Karpas-422 (cell line): Measurements from ENCODE around the gene ECPAS. TPM values are rescaled to one million over a fixed set of nuclear protein-coding genes. Genes with fewer than 3 reads are reported as not detected.

Experiments
- DNase-seq: peaks from one replicate; pipeline ENCODE4 v3.0.0-alpha.2; 2015
- H2AFZ ChIP-seq: fragments of 200-600 bp; sonication (generic); 2 replicates; pipeline ENCODE4 v1.6.1; 2014; ENCODE audit warnings: antibody characterized with exemption, low read length, mixed read lengths
- H3K27ac ChIP-seq: fragments of 200-600 bp; sonication (generic); 2 replicates; pipeline ENCODE4 v1.5.1; 2014; ENCODE audit warnings: mild to moderate bottlenecking, low read length, moderate library complexity
- H3K27me3 ChIP-seq: fragments of 200-600 bp; sonication (generic); 2 replicates; pipeline ENCODE4 v1.6.1; 2014; ENCODE audit warnings: low read length, mixed read lengths
- H3K36me3 ChIP-seq: fragments of 200-600 bp; sonication (generic); 2 replicates; pipeline ENCODE4 v1.6.1; 2014; ENCODE audit warnings: low read length, mixed read lengths; ENCODE audit not compliant: insufficient read depth
- H3K4me1 ChIP-seq: fragments of 200-600 bp; sonication (generic); 2 replicates; pipeline ENCODE4 v1.6.1; 2014; ENCODE audit warnings: mild to moderate bottlenecking, low read length, mixed read lengths
- H3K4me2 ChIP-seq: fragments of 200-600 bp; sonication (generic); 2 replicates; pipeline ENCODE4 v1.6.1; 2014; ENCODE audit warnings: low read length, low read depth, mild to moderate bottlenecking; ENCODE audit not compliant: poor library complexity, severe bottlenecking
- H3K4me3 ChIP-seq: fragments of 200-600 bp; sonication (generic); 2 replicates; pipeline ENCODE4 v1.5.1; 2014; ENCODE audit warnings: mild to moderate bottlenecking, antibody characterized with exemption, low read length, mixed read lengths
- H3K79me2 ChIP-seq: fragments of 200-600 bp; sonication (generic); 2 replicates; pipeline ENCODE4 v1.6.1; 2014; ENCODE audit warnings: mild to moderate bottlenecking, low read length, mixed read lengths
- H3K9ac ChIP-seq: fragments of 200-600 bp; sonication (generic); 2 replicates; pipeline ENCODE4 v1.6.0; 2014; ENCODE audit warnings: low read length
- H3K9me2 ChIP-seq: fragments of 200-600 bp; sonication (generic), shearing (Covaris generic); replicated peaks from 2 replicates; pipeline ENCODE4 v1.6.0; 2014; ENCODE audit warnings: mild to moderate bottlenecking, low read length, moderate library complexity; ENCODE audit not compliant: insufficient read depth
- H3K9me3 ChIP-seq: fragments of 300-700, 200-600 bp; sonication (generic); 2 replicates; pipeline ENCODE4 v1.6.1; 2014; ENCODE audit warnings: low read length, mixed read lengths
- H4K20me1 ChIP-seq: fragments of 200-600 bp; sonication (generic); 2 replicates; pipeline ENCODE4 v1.6.1; 2014; ENCODE audit warnings: mild to moderate bottlenecking, antibody characterized with exemption, low read length, low read depth; ENCODE audit not compliant: insufficient read depth
- total RNA-seq: library from RNA; depleted of rRNA; stranded (reverse); fragments of >200 nt; shearing (Covaris generic); gene quantifications from 2 replicates; pipeline ENCODE4 v1.2.3, GENCODE V29; 2014; ENCODE audit warnings: low replicate concordance; rRNA removed

The ECPAS gene, protein sequence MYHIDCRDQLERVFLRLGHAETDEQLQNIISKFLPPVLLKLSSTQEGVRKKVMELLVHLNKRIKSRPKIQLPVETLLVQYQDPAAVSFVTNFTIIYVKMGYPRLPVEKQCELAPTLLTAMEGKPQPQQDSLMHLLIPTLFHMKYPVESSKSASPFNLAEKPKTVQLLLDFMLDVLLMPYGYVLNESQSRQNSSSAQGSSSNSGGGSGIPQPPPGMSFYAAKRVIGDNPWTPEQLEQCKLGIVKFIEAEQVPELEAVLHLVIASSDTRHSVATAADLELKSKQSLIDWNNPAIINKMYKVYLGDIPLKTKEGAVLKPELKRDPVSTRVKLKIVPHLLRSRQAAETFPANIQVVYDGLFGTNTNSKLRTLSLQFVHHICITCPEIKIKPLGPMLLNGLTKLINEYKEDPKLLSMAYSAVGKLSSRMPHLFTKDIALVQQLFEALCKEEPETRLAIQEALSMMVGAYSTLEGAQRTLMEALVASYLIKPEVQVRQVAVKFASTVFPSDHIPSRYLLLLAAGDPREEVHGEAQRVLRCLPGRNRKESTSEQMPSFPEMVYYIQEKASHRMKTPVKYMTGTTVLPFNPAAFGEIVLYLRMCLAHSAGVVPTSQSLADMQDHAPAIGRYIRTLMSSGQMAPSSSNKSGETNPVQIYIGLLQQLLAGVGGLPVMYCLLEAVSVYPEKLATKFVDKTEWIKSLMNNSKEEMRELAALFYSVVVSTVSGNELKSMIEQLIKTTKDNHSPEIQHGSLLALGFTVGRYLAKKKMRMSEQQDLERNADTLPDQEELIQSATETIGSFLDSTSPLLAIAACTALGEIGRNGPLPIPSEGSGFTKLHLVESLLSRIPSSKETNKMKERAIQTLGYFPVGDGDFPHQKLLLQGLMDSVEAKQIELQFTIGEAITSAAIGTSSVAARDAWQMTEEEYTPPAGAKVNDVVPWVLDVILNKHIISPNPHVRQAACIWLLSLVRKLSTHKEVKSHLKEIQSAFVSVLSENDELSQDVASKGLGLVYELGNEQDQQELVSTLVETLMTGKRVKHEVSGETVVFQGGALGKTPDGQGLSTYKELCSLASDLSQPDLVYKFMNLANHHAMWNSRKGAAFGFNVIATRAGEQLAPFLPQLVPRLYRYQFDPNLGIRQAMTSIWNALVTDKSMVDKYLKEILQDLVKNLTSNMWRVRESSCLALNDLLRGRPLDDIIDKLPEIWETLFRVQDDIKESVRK (N-terminal part only)
- 62.8 and 142 TPM in 2 replicates for total RNA-seq

DNA sequence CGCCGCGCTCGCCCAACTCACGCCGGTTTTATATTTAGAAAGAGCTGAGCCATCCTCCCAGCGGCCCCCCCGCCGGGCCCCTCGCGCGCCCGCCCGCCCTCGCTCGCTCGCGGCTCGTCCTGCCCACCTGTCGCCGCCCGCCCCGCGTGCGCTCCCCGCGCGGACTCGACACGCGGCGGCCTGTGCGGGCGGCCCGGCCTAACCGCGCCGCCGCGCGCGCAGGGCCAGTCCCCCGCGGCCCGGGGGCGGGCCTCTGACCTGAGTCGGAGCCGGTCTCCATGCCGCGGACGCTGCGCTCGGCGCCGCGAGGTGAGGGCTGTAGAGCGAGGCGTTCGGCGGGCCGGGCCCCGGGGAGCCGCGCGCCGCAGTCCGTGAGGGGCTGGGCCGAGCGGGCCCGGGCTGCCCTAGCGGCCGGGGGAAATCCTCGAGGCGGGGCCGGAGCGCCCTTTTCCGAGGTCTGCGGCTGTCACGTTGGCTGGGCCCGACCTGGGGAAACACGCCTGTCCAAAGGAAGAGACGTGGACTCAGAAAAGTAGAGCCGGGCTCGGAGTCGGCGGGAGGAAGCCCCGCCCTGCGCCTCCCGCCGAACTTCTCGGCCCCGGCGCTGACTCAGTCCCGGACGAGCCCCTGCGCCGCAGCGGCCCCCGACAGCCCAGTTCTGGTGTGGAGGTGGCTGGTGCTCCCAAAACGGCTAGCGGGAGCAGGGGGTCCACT lies at the start of gene ECPAS:
Gene ECPAS (minus strand): TSS at position 526 of the 714 bp plus-strand sequence. CDS start 11,465 bp downstream, outside the sequence.
- peak within 1 kb of the TSS; percentile 99 for H3K4me3 ChIP-seq

DNA sequence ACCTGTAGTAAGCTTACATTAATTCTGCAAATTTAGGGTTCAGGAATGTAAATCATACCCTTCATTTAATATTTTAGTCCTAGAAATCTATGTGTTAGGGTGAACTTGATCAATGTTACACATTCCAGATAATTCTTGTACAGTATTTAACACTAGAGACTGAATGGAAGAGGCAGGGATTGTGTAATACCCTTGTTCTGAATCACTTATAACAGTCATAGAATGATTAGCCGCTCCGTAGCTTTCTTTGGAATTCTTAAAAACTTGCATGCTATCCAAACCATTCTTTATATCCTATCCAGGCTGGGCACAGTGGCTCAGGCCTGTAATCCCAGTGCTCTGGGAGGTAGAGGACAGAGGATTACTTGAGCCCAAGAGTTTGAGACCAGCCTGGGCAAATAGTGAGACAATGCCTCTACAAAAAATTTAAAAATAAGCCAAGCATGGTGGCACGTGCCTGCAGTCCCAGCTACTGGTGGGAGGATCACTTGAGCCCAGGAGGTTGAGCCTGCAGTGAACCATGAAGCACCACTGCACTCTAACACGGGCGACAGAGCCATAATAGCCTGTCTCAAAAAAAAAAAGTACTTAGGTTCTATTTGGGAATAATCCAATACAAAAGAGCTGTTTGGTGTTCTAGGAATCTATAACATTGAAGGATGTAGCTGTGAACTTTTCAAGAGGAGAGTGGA lies 49.1 kb upstream of the ECPAS start:
- no peaks in the 10 kb centered on the region for H3K9me3 ChIP-seq
- H2AFZ ChIP-seq: no peak overlapping the region
- DNase-seq: no peak

More for the DNA sequence above, at the start of gene ECPAS:
- H3K9ac ChIP-seq: peak within 1 kb of the TSS; percentile 95
- H3K79me2 ChIP-seq: peaks cover 46% of the 10 kb centered on the region
- peak within 1 kb of the TSS; percentile 94 for H3K4me2 ChIP-seq
- peaks cover 18% of the 10 kb centered on the region for H3K4me1 ChIP-seq
- peak within 1 kb of the TSS; percentile 77 for H3K27ac ChIP-seq
- no peaks in the 10 kb centered on the region for H3K36me3 ChIP-seq
- peak; percentile 89 for DNase-seq
- no peaks in the 10 kb centered on the region for H4K20me1 ChIP-seq
- no peaks in the 10 kb centered on the region for H3K9me3 ChIP-seq
- H2AFZ ChIP-seq: peak within 1 kb of the TSS; percentile 98
- no peaks in the 10 kb centered on the region for H3K27me3 ChIP-seq
- no peaks in the 10 kb centered on the region for H3K9me2 ChIP-seq

DNA sequence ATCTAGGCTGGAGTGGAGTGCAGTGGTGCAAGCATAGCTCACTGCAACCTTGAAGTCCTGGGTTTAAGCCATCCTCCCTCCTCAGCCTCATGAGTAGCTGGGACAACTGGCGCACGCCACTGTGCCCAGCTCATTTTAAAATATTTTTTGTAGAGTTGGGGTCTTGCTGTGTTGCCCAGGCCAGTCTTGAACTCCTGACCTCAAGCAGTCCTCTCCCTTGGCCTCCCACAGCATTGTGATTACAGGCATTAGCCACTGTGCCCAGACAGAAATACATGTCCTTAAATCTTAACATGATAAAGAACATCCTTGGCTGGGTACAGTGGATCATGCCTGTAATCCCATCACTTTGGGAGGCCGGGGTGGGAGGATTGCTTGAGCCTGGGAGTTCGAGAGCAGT lies 47.5 kb upstream of the ECPAS start:
- no peak overlapping the region for H3K4me3 ChIP-seq

More for the DNA sequence above, 49.1 kb upstream of the ECPAS start:
- Histone ChIP-seq H3K36me3 (no peaks in the 10 kb centered on the region), H3K27me3 (no peaks in the 10 kb centered on the region), H3K79me2 (no peaks in the 10 kb centered on the region), H3K4me3 (no peak overlapping the region), H3K4me1 (no peaks in the 10 kb centered on the region), H3K9ac (no peak overlapping the region), H3K27ac (no peak overlapping the region), H4K20me1 (no peaks in the 10 kb centered on the region), H3K9me2 (no peaks in the 10 kb centered on the region), H3K4me2 (no peak overlapping the region)

DNA sequence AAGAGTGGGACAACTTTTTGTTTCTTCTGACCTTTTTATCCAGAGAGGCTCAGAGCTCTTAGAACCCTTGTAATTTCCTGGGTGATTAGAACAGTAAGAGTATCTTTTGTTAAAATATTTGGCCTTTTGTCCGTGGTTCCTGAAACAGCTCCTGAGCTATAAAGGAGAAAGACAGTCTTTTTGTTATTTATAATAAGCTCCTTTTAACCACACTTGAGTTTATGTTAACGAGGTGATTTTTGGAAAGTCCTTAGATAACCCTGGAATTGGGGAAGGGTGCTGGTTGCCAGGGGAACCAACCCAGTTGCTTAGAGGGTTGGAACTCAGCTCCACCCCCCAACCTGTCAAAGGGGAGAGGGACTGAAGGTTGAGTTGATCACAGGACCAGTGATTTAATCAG lies 45.6 kb upstream of the ECPAS start:
- Histone ChIP-seq H2AFZ (no peak overlapping the region), H3K79me2 (no peaks in the 10 kb centered on the region), H3K4me1 (no peaks in the 10 kb centered on the region), H3K4me2 (no peak overlapping the region), H3K36me3 (no peaks in the 10 kb centered on the region), H3K27me3 (no peaks in the 10 kb centered on the region), H3K9ac (no peak overlapping the region), H3K9me2 (no peaks in the 10 kb centered on the region), H3K27ac (no peak overlapping the region), H3K4me3 (no peak overlapping the region), H3K9me3 (no peaks in the 10 kb centered on the region), H4K20me1 (no peaks in the 10 kb centered on the region)
- DNase-seq: no peak

More for the DNA sequence above, 47.5 kb upstream of the ECPAS start:
- Histone ChIP-seq H3K79me2 (no peaks in the 10 kb centered on the region), H3K4me1 (no peaks in the 10 kb centered on the region), H3K27ac (no peak overlapping the region), H4K20me1 (no peaks in the 10 kb centered on the region), H3K27me3 (no peaks in the 10 kb centered on the region), H3K9me3 (no peaks in the 10 kb centered on the region), H2AFZ (no peak overlapping the region), H3K9me2 (no peaks in the 10 kb centered on the region), H3K36me3 (no peaks in the 10 kb centered on the region), H3K9ac (no peak overlapping the region), H3K4me2 (no peak overlapping the region)
- DNase-seq: no peak

DNA sequence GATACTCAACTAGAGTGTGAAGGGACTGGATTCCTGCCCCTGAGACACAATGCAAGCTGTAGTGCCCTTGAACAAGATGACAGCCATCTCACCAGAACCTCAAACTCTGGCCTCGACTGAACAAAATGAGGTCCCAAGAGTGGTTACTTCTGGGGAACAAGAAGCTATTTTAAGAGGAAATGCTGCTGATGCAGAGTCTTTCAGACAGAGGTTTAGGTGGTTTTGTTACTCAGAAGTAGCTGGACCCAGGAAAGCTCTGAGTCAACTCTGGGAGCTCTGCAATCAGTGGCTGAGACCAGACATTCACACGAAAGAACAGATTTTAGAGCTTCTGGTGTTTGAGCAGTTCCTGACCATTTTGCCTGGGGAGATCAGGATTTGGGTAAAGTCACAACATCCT lies 43.2 kb upstream of the ECPAS start:
- Histone ChIP-seq H3K27ac (no peak overlapping the region), H4K20me1 (no peaks in the 10 kb centered on the region), H3K9me3 (no peaks in the 10 kb centered on the region), H3K79me2 (no peaks in the 10 kb centered on the region), H2AFZ (no peak overlapping the region), H3K4me3 (no peak overlapping the region), H3K4me2 (no peak overlapping the region), H3K36me3 (no peaks in the 10 kb centered on the region), H3K4me1 (no peaks in the 10 kb centered on the region), H3K9me2 (no peaks in the 10 kb centered on the region), H3K27me3 (no peaks in the 10 kb centered on the region), H3K9ac (no peak overlapping the region)
- no peak for DNase-seq

DNA sequence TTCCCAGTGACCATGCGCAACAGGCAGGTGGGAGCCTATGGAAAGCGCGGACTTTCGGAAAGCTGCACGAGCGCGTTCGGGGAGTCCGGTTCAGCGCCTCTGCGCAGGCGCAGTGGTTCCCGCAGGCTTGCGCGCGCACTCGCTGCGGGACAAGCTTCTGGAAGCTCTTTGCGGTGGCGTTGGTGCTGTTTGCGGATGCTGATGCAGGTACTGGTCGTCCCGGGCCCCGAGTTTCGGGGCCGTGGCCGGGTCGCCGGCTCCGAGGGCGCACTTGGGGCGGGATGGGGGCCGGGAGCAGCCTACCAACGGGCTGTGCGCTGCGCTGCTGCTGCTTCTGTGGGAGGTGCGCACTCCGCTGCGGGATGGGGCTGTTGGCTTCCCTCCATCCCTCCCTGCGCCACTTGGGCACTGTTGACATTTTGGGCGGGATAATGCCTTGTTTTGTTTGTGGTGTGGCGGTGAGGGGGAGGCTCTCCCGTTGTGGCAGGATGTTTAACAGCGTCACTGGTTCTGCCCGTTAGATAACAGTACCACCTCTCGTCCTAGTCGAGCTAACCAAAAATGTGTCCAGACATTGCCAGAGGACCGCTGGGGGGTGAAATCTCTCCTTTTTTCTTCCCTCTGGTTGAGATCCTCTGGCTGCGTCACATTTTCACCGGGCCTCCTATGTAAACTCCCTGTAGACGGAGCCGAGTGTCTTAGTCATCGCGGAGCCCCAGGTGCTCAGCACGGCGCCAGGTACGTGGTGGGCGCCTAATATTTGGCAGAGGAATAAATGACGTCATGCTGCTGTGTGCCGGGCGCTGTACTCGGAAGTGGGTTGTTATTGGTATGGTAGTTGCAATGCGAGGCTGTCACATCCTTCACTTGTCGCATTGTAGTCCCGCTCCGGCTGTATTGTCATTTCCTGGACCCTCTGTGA lies 41.1 kb upstream of the ECPAS start, which contains the start of gene ZNF483:
Gene ZNF483 (plus strand): TSS at position 124 of the 922 bp plus-strand sequence. CDS start 2,217 bp downstream, outside the sequence.
- no peak within 1 kb of the TSS for H3K9ac ChIP-seq
- H3K4me2 ChIP-seq: peak within 1 kb of the TSS; percentile 13
- no peaks in the 10 kb centered on the region for H3K36me3 ChIP-seq
- no peaks in the 10 kb centered on the region for H3K9me2 ChIP-seq
- no peaks in the 10 kb centered on the region for H3K4me1 ChIP-seq
- no peak within 1 kb of the TSS for H2AFZ ChIP-seq
- H3K27me3 ChIP-seq: no peaks in the 10 kb centered on the region
- no peaks in the 10 kb centered on the region for H3K9me3 ChIP-seq
- no peak within 1 kb of the TSS for H3K27ac ChIP-seq
- no peak for DNase-seq
- no peaks in the 10 kb centered on the region for H4K20me1 ChIP-seq
- H3K79me2 ChIP-seq: no peaks in the 10 kb centered on the region
- H3K4me3 ChIP-seq: no peak within 1 kb of the TSS
